HCT116 (cell line): ENCODE data around the gene LIG3.

ENCODE experiments used
- ATF3 ChIP-seq: IDR thresholded peaks from 2 replicates; pipeline ENCODE4 v1.6.1; 2012
- CTCF ChIP-seq, 3 experiments: fragments of 200-600 bp in 1 of 3; sonication (generic) in 1 of 3; IDR thresholded peaks in 2 of 3; conservative IDR thresholded peaks in 1 of 3; 2 replicates each; pipeline ENCODE4 v1.5.1; 2012 to 2017; ENCODE audit warnings: low read depth in 2 of 3, low read length in 2 of 3, antibody characterized with exemption in 1 of 3, borderline replicate concordance in 1 of 3, control low read depth in 1 of 3, mild to moderate bottlenecking in 1 of 3, mixed read lengths in 1 of 3, mixed run types in 1 of 3, moderate library complexity in 1 of 3; ENCODE audit not compliant: insufficient read depth in 1 of 3
- EGR1 ChIP-seq: IDR thresholded peaks from 2 replicates; pipeline ENCODE4 v1.6.1; 2012; ENCODE audit warnings: low read depth
- EZH2 ChIP-seq: fragments of 200-600 bp; sonication (generic); IDR thresholded peaks from 2 replicates; pipeline ENCODE4 v1.6.1; 2017; ENCODE audit warnings: antibody characterized with exemption, mixed run types
- POLR2A ChIP-seq: IDR thresholded peaks from 2 replicates; pipeline ENCODE4 v1.7.0; 2011; ENCODE audit warnings: borderline replicate concordance; ENCODE audit not compliant: insufficient read depth, insufficient read length; ENCODE audit errors: extremely low read depth
- SRF ChIP-seq: IDR thresholded peaks from 2 replicates; pipeline ENCODE4 v1.6.1; 2012; ENCODE audit warnings: low read depth

GRCh38 chr17:35003778-35004177, 23.5 kb downstream of the LIG3 start:
- TF ChIP-seq EZH2 (no peak), EGR1 (no peak), POLR2A (no peak), CTCF (IDR thresholded peaks at IDR 0.05 in 2 of 3, conservative IDR thresholded peaks at IDR 0.05 in 1 of 3; ENCODE audit: borderline replicate concordance in 1 of 3, insufficient read depth in 1 of 3, low read depth in 2 of 3, low read length in 2 of 3) (no peak), ATF3 (no peak), SRF (no peak)
